Endothelial cell of umbilical vein (primary cell): Measurements from ENCODE around the gene MTARC2. TPM values are rescaled to one million over a fixed set of nuclear protein-coding genes. Genes with fewer than 3 reads are reported as not detected.

Experiments
- BruUV-seq: library from RNA; stranded (reverse); fragments of 400-500 nt; replicated peaks from 2 replicates; lab custom pipeline; 2021; lab: Mats Ljungman, UMichigan
- CTCF ChIA-PET: fragments of 300-600, 350-600 bp; sonication (Branson Sonifier 250); formaldehyde crosslinking; loops from one replicate; lab custom pipeline; 2021; ENCODE audit warnings: antibody characterized with exemption, inconsistent platforms; lab: Charles Lee
- POLR2A ChIA-PET: fragments of 300-600, 350-600 bp; sonication (Branson Sonifier 250); formaldehyde crosslinking; loops from one replicate; lab custom pipeline; 2021; ENCODE audit warnings: antibody characterized with exemption, inconsistent platforms; lab: Charles Lee
- DNase-seq: peaks from one replicate; pipeline ENCODE4 v3.0.0-alpha.2; 2011; ENCODE audit warnings: low read depth, low spot score
- FAIRE-seq: peaks from 2 replicates; lab custom pipeline; 2011; peaks lifted over from hg19 to GRCh38; lab: Jason Lieb, UNC
- H2AFZ ChIP-seq: 2 replicates; pipeline ENCODE4 v1.6.0; 2012; ENCODE audit warnings: low read depth, low read length, control low read depth, inconsistent platforms
- H3K27ac ChIP-seq: 2 replicates; pipeline ENCODE4 v1.5.1; 2011; ENCODE audit warnings: low read depth, mild to moderate bottlenecking, control low read depth, low read length, moderate library complexity; ENCODE audit not compliant: insufficient read depth
- H3K27me3 ChIP-seq, 2 experiments: 2 replicates each; pipeline versions ENCODE4 v1.6.0 to v1.6.1; 2011; ENCODE audit warnings: low read length in 2 of 2, mixed read lengths in 1 of 2; ENCODE audit not compliant: control insufficient read depth in 2 of 2, insufficient read depth in 2 of 2
- H3K36me3 ChIP-seq, 2 experiments: 2 replicates in 1 of 2; 3 replicates in 1 of 2; pipeline ENCODE4 v1.5.1; 2011; ENCODE audit warnings: low read length in 2 of 2, mild to moderate bottlenecking in 1 of 2, moderate library complexity in 1 of 2; ENCODE audit not compliant: control insufficient read depth in 2 of 2, insufficient read depth in 2 of 2; ENCODE audit errors: extremely low read depth in 1 of 2
- H3K4me1 ChIP-seq: 3 replicates; pipeline ENCODE4 v1.5.1; 2011; ENCODE audit warnings: mild to moderate bottlenecking, low read length; ENCODE audit not compliant: control insufficient read depth, insufficient read depth; ENCODE audit errors: extremely low read depth
- H3K4me2 ChIP-seq: 2 replicates; pipeline ENCODE4 v1.6.1; 2011; ENCODE audit warnings: low read length, control low read depth, mixed read lengths; ENCODE audit not compliant: insufficient read depth
- H3K4me3 ChIP-seq, 3 experiments: fragments of 200-600 bp in 1 of 3; sonication (generic), shearing (Covaris generic) in 1 of 3; replicated peaks in 1 of 3; 2 replicates each; pipeline ENCODE4 v1.5.1; 2011 to 2016; ENCODE audit warnings: control low read depth in 3 of 3, low read length in 3 of 3, mild to moderate bottlenecking in 2 of 3, inconsistent platforms in 1 of 3, low read depth in 1 of 3, moderate library complexity in 1 of 3; ENCODE audit not compliant: insufficient read depth in 1 of 3
- H3K79me2 ChIP-seq: 2 replicates; pipeline ENCODE4 v1.6.0; 2012; ENCODE audit warnings: low read length, inconsistent platforms; ENCODE audit not compliant: control insufficient read depth, insufficient read depth
- H3K9ac ChIP-seq: replicated peaks from 2 replicates; pipeline ENCODE3; 2011; ENCODE audit warnings: low read length, control low read depth; ENCODE audit not compliant: insufficient read depth; ENCODE audit errors: extremely low read depth
- H3K9me1 ChIP-seq: replicated peaks from 3 replicates; pipeline ENCODE4 v1.6.0; 2011; ENCODE audit warnings: mild to moderate bottlenecking, low read length; ENCODE audit not compliant: control insufficient read depth, insufficient read depth; ENCODE audit errors: extremely low read depth
- H3K9me3 ChIP-seq: replicated peaks from 2 replicates; pipeline ENCODE4 v1.5.1; 2012; ENCODE audit warnings: low read length, inconsistent platforms; ENCODE audit not compliant: control insufficient read depth, insufficient read depth
- H4K20me1 ChIP-seq: replicated peaks from 2 replicates; pipeline ENCODE3; 2011; ENCODE audit warnings: mild to moderate bottlenecking, low read length; ENCODE audit not compliant: control insufficient read depth, insufficient read depth; ENCODE audit errors: extremely low read depth
- CTCF ChIP-seq, 2 donors: IDR thresholded peaks; 1 replicate in 1 of 2; 2 replicates in 1 of 2; pipeline ENCODE4 v1.5.1; 2011; ENCODE audit warnings: low read length in 2 of 2, mild to moderate bottlenecking in 2 of 2, moderate library complexity in 2 of 2, control low read depth in 1 of 2, inconsistent platforms in 1 of 2, low read depth in 1 of 2; ENCODE audit not compliant: insufficient read depth in 1 of 2; ENCODE audit errors: extremely low read depth in 1 of 2
- EZH2 ChIP-seq: IDR thresholded peaks from 2 replicates; pipeline ENCODE4 v1.6.1; 2012; ENCODE audit warnings: borderline replicate concordance, low read depth, mild to moderate bottlenecking, moderate library complexity, low read length, inconsistent platforms; ENCODE audit not compliant: severe bottlenecking
- FOS ChIP-seq: IDR thresholded peaks from 2 replicates; pipeline ENCODE4 v1.6.1; 2011; ENCODE audit warnings: mild to moderate bottlenecking, low read length, moderate library complexity, borderline replicate concordance; ENCODE audit not compliant: insufficient read depth
- GATA2 ChIP-seq: IDR thresholded peaks from 2 replicates; pipeline ENCODE4 v1.7.0; 2011; ENCODE audit warnings: low read depth, mild to moderate bottlenecking, moderate library complexity, mixed read lengths, low read length; ENCODE audit not compliant: insufficient read length, insufficient read depth
- JUN ChIP-seq: IDR thresholded peaks from 2 replicates; pipeline ENCODE4 v1.6.1; 2011; ENCODE audit warnings: borderline replicate concordance, low read depth; ENCODE audit not compliant: insufficient read length, insufficient read depth
- MAX ChIP-seq: IDR thresholded peaks from 2 replicates; pipeline ENCODE4 v1.6.1; 2011; ENCODE audit not compliant: insufficient read depth, insufficient read length
- MYC ChIP-seq: IDR thresholded peaks from one replicate; pipeline ENCODE4 v1.6.1; 2011; ENCODE audit warnings: mild to moderate bottlenecking, low read depth, low read length
- POLR2A ChIP-seq: IDR thresholded peaks from 2 replicates; pipeline ENCODE4 v1.6.1; 2012; ENCODE audit warnings: low read depth, mild to moderate bottlenecking, control low read depth, low read length
- POLR2AphosphoS5 ChIP-seq: IDR thresholded peaks from 2 replicates; pipeline ENCODE4 v1.6.1; 2012; ENCODE audit warnings: low read depth, mild to moderate bottlenecking, control low read depth, low read length, moderate library complexity; ENCODE audit not compliant: insufficient read depth
- dilution Hi-C: fragments of 300-500 bp; cut with MboI; formaldehyde crosslinking; loops from one replicate; pipeline ENCODE4 v1.15.0; 2019; ENCODE audit warnings: low sequenced_read_pairs; ENCODE audit not compliant: extremely low pct_ligation_motif_present
- intact Hi-C: fragments of 100-400 bp; cut with micrococcal nuclease; formaldehyde crosslinking; loops from one replicate; pipeline ENCODE4 v1.10.0; 2022
- polyA plus RNA-seq, 4 experiments: library from polyadenylated mRNA; depleted of rRNA in 3 of 4; stranded (reverse) in 3 of 4; unstranded in 1 of 4; fragments of >200 nt; gene quantifications; 2 replicates each; pipeline versions ENCODE4 v1.2.1 to v1.2.3, GENCODE V29; 2011 to 2012; ENCODE audit warnings: missing spikeins in 1 of 4
- total RNA-seq: library from RNA; stranded (reverse); gene quantifications from 2 replicates; pipeline ENCODE4 v1.2.3, GENCODE V29; 2021

The MTARC2 gene
- total and polyA plus RNA-seq, 2 donors (not counting 3 experiments of a cell fraction or from before 2014, with no cell fraction given), result 9.8 to 14.1 TPM

GRCh38 chr1:220798338-220798737 lies 50.2 kb downstream of the MTARC2 start:
- FAIRE-seq, result no peak
- TF ChIP-seq EZH2, result no peak
- no peak for TF ChIP-seq MYC
- no peak for TF ChIP-seq POLR2A
- no peak for TF ChIP-seq MAX
- TF ChIP-seq JUN, result no peak
- no peak overlapping the region for H3K27ac ChIP-seq
- POLR2A ChIA-PET, result no interaction called here
- no peak overlapping the region for H2AFZ ChIP-seq
- H3K79me2 ChIP-seq, result no peaks in the 10 kb centered on the region
- H3K9ac ChIP-seq, result no peak overlapping the region
- no peak for DNase-seq
- H3K36me3 ChIP-seq, result no peaks in the 10 kb centered on the region
- intact Hi-C loops (no loop called here), dilution Hi-C loops (no loop called here)
- no TSS peak for BruUV-seq
- no peaks in the 10 kb centered on the region for H3K27me3 ChIP-seq
- no peaks in the 10 kb centered on the region for H3K9me3 ChIP-seq
- H3K4me1 ChIP-seq, result no peaks in the 10 kb centered on the region
- H3K9me1 ChIP-seq, result no peaks in the 10 kb centered on the region
- H4K20me1 ChIP-seq, result no peaks in the 10 kb centered on the region
- CTCF ChIA-PET, result no interaction called here
- H3K4me3 ChIP-seq, result no peak overlapping the region
- H3K4me2 ChIP-seq, result no peak overlapping the region

- intact Hi-C loops (no loop called here), dilution Hi-C loops (no loop called here)
- no TSS peak for BruUV-seq
- Histone ChIP-seq H3K27me3 (no peaks in the 10 kb centered on the region), H3K79me2 (no peaks in the 10 kb centered on the region), H3K9me1 (no peaks in the 10 kb centered on the region), H4K20me1 (no peaks in the 10 kb centered on the region), H3K36me3 (no peaks in the 10 kb centered on the region), H3K4me1 (no peaks in the 10 kb centered on the region), H3K27ac (no peak overlapping the region), H3K9ac (no peak overlapping the region), H2AFZ (no peak overlapping the region), H3K4me2 (no peak overlapping the region), H3K4me3 (no peak overlapping the region), H3K9me3 (no peaks in the 10 kb centered on the region)
- DNase-seq (no peak), FAIRE-seq (no peak)
- CTCF ChIA-PET, result interaction anchor here (1.3 to 5.1 kb wide), 3 partner anchors 11 to 519 kb away, joined by 3 to 27 read pairs (median 5); no protein-coding TSS in a partner anchor
- POLR2A ChIA-PET, result no interaction called here
- TF ChIP-seq POLR2AphosphoS5 (no peak), POLR2A (no peak), MAX (no peak), MYC (no peak), JUN (no peak), FOS (no peak), GATA2 (no peak), EZH2 (no peak), CTCF (IDR thresholded peaks at IDR 0.05; ENCODE audit: extremely low read depth in 1 of 2, insufficient read depth in 1 of 2, low read depth in 1 of 2, low read length in 2 of 2) (no peak)
Observed at GRCh38 chr1:220800262-220800661, 52.1 kb downstream of the MTARC2 start.
